Measurements from ENCODE around the gene ADAM22.

Gene ADAM22

GRCh38 chr7:87960239-87960638 lies 26.2 kb downstream of the ADAM22 start:
- DNase-seq (ENCODE audit: low spot score): no peak

DNA sequence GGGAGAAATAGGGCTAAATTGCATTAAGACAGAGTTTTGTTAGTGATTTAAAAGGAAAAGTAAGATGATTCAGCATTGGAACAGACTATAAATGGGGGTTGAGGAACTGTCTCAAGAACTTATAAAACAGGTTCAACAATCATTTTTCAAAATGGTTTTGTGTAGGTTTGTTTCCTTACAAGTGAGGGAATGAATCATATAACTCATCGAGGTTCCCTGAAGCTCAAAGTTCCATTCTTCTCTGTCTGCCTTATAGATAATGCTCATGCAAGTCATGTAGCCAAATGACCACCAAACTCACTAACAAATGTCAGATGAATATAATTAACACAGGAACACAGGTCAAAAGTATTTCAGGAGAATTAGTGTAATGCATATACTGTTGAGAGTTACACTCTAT lies 27.7 kb downstream of the ADAM22 start:
- no peak for DNase-seq (ENCODE audit: low spot score)

DNA sequence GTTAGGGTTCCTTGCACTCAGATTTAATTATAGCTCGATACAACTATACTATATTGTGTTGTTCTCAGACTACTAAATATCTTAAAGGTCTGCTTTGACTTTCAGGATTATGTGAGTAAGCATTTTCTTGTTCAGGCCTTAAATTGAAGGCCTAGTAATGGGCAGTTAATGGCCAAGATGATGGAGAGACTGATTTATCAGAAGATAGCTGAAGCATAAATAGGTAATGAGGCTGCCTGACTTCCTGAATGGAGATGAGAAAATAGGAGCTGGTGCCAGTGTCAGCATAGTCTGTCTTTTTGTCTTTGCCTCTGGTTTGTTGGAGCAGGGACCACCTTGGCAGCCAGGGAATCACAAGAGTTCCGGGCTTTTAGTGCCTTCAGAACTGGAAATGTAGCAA lies 32.2 kb downstream of the ADAM22 start:
- peak; percentile 38 for DNase-seq (ENCODE audit: low spot score)

GRCh38 chr7:87968021-87968420 lies 34.0 kb downstream of the ADAM22 start:
- no peak for DNase-seq (ENCODE audit: low spot score)

DNA sequence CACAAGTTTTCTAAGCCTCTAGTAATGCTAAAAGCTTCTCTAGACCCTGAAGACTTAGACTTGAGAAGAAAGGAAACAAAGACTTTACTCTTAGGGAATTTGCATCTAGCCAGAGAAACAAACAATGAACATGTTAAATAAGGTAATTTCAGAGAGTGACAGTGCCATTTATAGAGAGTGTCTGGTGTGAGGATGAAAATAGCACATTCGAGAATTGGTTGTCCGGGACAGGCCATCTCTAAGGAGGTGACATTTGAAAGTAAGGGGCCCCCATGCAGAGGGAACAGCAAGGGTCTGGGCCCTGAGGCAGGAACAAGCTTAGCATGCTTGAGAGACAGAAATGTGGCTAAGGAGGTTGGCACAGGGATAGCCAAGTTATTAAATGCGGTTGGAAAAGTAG lies 48.1 kb downstream of the ADAM22 start:
- no peak for DNase-seq (ENCODE audit: low spot score)

GRCh38 chr7:87984088-87984487 lies 50.0 kb downstream of the ADAM22 start:
- DNase-seq (ENCODE audit: low spot score): no peak

GRCh38 chr7:87993269-87993668 lies 59.2 kb downstream of the ADAM22 start:
- DNase-seq (ENCODE audit: low spot score): no peak

DNA sequence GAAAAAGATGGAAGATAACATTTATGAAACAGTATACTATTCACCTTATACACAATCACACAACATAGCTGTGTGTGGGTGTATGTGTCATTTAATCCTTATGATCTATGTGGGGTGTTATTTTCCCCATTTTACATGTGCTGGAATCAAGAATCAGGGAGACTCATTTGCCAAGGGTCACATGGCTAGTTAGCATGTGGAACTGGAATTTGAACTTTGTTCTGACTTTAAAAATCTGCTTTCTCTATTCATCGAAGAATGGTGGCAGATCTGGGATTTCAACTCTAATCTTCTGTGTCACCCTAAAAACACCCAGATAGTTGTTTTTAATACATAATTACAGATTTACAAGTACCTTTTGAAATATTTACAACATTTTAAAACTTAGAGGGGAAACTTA lies 65.2 kb downstream of the ADAM22 start:
- no peak for DNase-seq (ENCODE audit: low spot score)

DNA sequence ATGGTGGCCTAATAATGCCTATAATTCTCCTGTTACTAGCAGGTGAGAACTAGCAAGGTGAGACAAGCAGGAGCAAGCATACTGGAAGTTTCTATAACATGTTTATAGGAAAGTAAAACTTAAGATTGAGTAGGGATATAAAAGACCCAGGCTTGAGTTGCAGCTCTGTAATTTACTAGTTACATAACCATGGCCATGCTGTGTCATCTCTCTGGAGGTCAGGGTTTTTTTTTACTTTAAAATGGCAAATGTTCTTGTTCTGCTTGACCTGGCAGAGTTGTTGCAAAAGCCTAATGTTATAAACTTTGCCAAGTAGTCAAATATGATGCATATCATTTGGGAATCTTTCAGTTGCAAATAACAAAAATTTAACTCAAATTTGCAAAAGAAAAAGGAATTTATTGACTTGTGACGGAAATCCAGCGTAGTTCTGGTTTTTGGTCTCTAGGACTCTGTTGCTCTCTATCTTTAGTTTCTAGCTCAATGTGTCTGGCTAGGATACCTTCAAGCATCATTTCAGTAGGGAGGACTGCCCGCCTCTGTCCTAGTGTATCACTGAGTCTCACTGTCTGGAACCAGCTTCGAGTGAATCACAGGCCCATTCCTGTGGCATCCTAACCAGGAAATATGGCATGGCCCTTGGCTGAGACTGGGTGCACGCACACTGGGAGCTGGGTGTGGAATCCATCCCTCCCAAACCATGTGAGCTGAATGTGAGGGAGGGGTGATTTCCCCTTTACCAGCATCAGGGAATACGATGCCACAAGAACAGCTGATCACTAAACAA lies 67.9 kb downstream of the ADAM22 start:
- no peak for DNase-seq (ENCODE audit: low spot score)

DNA sequence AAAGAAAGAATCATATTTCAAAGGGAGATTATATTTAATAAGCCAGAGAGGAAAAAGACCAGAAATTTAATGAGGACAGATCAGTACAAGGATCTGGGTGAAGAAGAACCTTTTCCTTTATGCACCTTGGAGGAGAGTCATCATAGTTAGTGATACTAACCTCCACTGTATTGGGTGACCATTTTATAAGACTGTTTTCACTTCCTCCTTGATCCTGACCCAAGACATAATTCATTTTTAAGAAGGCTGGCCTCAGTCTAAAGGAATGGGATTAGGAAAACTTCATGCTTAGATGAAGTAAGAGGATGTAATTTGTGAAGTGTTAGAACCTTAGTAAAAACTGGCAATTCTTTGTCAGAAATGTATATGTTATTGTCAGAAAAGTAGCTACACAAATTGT lies 68.6 kb downstream of the ADAM22 start:
- no peak for DNase-seq (ENCODE audit: low spot score)

DNA sequence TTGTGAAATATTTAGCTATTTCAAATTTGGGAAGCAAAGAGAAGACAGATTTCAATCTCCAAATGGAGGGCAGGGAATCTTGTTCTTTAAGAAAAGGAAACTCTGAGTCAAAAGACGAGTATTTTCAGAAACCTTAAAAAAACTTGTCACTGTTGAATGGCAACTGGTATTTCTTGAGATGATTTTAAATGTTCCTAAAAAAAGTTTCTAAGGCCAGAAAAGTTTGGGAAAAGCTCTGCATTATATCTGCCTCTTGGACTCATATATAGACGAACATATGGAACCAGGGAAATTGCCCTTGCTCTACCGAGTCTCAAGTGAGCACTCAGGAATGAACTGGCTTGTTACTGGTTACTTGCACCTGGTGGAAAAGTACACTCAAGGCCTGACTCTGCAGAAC lies 69.5 kb downstream of the ADAM22 start:
- no peak for DNase-seq (ENCODE audit: low spot score)

GRCh38 chr7:88005191-88005590 lies 71.1 kb downstream of the ADAM22 start:
- DNase-seq (ENCODE audit: low spot score): no peak

- no peak for DNase-seq (ENCODE audit: low spot score)
Observed at GRCh38 chr7:88009651-88010050, 75.6 kb downstream of the ADAM22 start.

DNA sequence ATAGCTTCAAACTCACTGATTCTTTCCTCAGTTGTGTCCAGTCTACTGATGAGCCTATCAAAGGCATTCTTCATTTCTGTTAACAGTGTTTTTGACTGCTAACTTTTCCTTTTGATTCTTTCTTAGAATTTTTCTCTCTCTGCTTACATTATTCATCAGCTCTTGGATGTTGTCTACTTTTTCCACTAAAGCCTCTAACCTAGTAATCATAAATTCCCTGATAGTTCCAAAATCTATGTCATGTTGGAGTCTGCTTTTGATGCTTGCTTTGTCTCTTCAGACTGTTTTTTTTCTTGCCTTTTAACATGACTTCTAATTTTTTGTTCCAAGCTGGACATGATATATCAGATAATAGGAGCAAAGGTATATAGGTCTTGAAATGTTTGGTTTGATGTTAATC lies 78.0 kb downstream of the ADAM22 start:
- no peak for DNase-seq (ENCODE audit: low spot score)

GRCh38 chr7:88013981-88014380 lies 79.9 kb downstream of the ADAM22 start:
- DNase-seq (ENCODE audit: low spot score): no peak

- no peak for DNase-seq (ENCODE audit: low spot score)
Observed at GRCh38 chr7:88014581-88014980, 80.5 kb downstream of the ADAM22 start.

- DNase-seq (ENCODE audit: low spot score): no peak
Observed at GRCh38 chr7:88015309-88015708, 81.3 kb downstream of the ADAM22 start.

DNA sequence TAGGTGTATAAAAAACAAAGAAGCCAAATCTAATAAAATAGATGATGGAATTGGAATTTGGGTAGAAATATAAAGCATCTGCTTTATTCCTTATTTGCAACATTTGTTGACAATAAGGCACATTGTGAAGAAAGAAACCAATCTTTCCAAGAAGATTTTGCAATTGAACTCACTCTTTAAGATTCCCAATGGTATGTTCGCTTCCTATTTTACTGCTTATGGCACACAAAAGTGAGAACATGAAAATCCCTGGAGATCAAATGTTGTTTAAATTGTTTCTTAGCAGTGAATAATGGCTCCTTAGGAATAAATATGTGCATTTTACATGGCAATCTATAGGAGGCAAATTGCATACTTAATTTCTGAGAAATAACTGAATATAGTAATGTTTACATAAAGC lies 84.5 kb downstream of the ADAM22 start:
- no peak for DNase-seq (ENCODE audit: low spot score)

- DNase-seq (ENCODE audit: low spot score): no peak
Observed at GRCh38 chr7:88020953-88021665, 87.1 kb downstream of the ADAM22 start.

DNA sequence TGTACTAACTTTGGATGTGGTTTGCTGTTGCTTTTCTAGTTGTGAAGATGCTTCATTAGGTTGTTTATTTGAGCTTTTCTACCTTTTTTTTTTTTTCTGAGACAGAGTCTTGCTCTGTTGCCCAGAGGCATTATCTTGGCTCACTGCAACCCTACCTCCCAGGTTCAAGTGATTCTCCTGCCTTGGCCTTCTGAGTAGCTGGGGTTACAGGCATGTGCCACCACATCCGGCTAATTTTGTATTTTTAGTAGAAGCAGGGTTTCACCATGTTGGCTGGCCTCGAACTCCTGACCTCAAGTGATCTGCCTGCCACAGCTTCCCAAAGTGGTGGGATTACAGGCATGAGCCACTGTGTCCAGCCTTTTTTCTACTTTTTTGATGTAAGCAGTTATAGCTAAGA lies 93.7 kb downstream of the ADAM22 start:
- DNase-seq (ENCODE audit: low spot score): no peak

- DNase-seq (ENCODE audit: low spot score): no peak
Observed at GRCh38 chr7:88034083-88034695, 100.1 kb downstream of the ADAM22 start.

- DNase-seq (ENCODE audit: low spot score): no peak
Observed at GRCh38 chr7:88037050-88037449, 103.0 kb downstream of the ADAM22 start.

DNA sequence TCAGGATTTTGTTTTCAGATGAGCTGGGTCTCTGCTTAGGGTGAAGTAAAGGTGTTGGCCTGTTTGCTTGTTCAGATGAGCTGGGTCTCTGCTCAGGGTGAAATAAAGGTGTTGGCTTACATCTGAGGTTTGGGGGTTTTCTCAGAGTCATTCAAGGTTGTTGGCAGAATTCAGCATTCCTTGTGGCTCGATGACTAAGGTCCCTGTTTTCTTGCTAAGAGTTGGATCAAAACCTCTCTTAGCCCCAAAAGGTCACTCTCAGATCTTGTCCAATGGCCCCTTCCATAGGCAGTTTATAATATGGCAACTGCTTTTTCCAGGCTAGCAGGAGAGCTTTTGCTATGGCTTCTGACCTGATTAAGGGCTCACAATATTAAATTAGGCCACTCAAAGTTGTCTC lies 106.6 kb downstream of the ADAM22 start:
- DNase-seq (ENCODE audit: low spot score): peak; percentile 58
